Tibial nerve (tissue), 4 donors: ENCODE results near the gene RAB11FIP5.

ENCODE experiments used
- CTCF ChIP-seq, 5 experiments: fragments of 200-600 bp in 3 of 5; fragments of 450-650 bp in 2 of 5; sonication (generic) in 3 of 5; IDR thresholded peaks; one replicate each; pipeline ENCODE4 v1.5.1; 2016 to 2019; ENCODE audit warnings: antibody characterized with exemption in 5 of 5, mild to moderate bottlenecking in 3 of 5, moderate library complexity in 2 of 5
- EP300 ChIP-seq, 2 donors: sonication (generic); formaldehyde crosslinking; IDR thresholded peaks; one replicate each; pipeline ENCODE4 v1.6.1; 2017; ENCODE audit warnings: antibody characterized with exemption in 2 of 2, mild to moderate bottlenecking in 1 of 2
- POLR2A ChIP-seq, 2 donors: fragments of 450-650 bp; IDR thresholded peaks; one replicate each; pipeline ENCODE4 v1.6.1; 2017; ENCODE audit warnings: antibody characterized with exemption in 2 of 2, mild to moderate bottlenecking in 2 of 2, moderate library complexity in 2 of 2

GRCh38 chr2:73068147-73068546 lies 44.6 kb downstream of the RAB11FIP5 start:
- TF ChIP-seq CTCF (IDR thresholded peaks at IDR 0.05): no peak
- TF ChIP-seq POLR2A (IDR thresholded peaks at IDR 0.05): no peak
- TF ChIP-seq EP300 (IDR thresholded peaks at IDR 0.05): no peak
